Body of pancreas (tissue), 4 donors: Measurements from ENCODE around the gene XPR1. TPM values are rescaled to one million over a fixed set of nuclear protein-coding genes. Genes with fewer than 3 reads are reported as not detected.

ENCODE experiments used
- ATAC-seq: fragments of 150-250 bp; one replicate; pipeline ENCODE4 v1.9.1; 2016
- DNase-seq, 4 donors: peaks; one replicate each; pipeline ENCODE4 v3.0.0-alpha.2; 2019
- H3K27ac ChIP-seq, 4 donors: fragments of 200-600 bp; sonication (generic); 1 replicate in 3 of 4; 2 replicates in 1 of 4; pipeline versions ENCODE4 v1.5.1 to v1.6.1; 2016 to 2019; ENCODE audit warnings: mild to moderate bottlenecking in 1 of 4, mixed read lengths in 1 of 4, moderate library complexity in 1 of 4
- H3K27me3 ChIP-seq, 2 donors: fragments of 200-600 bp; sonication (generic); one replicate each; pipeline ENCODE4 v1.6.0; 2016; ENCODE audit warnings: mild to moderate bottlenecking in 1 of 2
- H3K36me3 ChIP-seq, 2 donors: fragments of 200-600 bp; sonication (generic); replicated peaks in 1 of 2; 2 replicates each; pipeline ENCODE4 v1.5.1; 2016; ENCODE audit warnings: low read depth in 2 of 2; ENCODE audit not compliant: insufficient read depth in 1 of 2
- H3K4me1 ChIP-seq: fragments of 200-600 bp; sonication (generic); one replicate; pipeline ENCODE4 v1.6.0; 2016
- H3K4me3 ChIP-seq, 2 donors: fragments of 200-600 bp; sonication (generic); 1 replicate in 1 of 2; 2 replicates in 1 of 2; pipeline ENCODE4 v1.5.1; 2016 to 2019
- H3K9me3 ChIP-seq, 3 donors: fragments of 200-600 bp; sonication (generic); 1 replicate in 2 of 3; 2 replicates in 1 of 3; pipeline ENCODE4 v1.5.1; 2016
- POLR2A ChIP-seq, 3 donors: fragments of 450-650 bp; IDR thresholded peaks; one replicate each; pipeline ENCODE4 v1.6.1; 2016; ENCODE audit warnings: antibody characterized with exemption in 3 of 3, mild to moderate bottlenecking in 2 of 3
- WGBS, 2 donors: methylation state at CpG; one replicate each; pipeline ENCODE4 v1.1.5; 2017; 5-methylcytosine and 5-hydroxymethylcytosine counted together
- intact Hi-C: fragments of 100-400 bp; cut with DNase I; formaldehyde crosslinking; loops from one replicate; pipeline ENCODE4 v1.15.1; 2023
- total RNA-seq, 2 donors: library from RNA; depleted of rRNA; stranded (reverse); fragments of >200 nt; gene quantifications; one replicate each; pipeline ENCODE4 v1.1.0, GENCODE V29; 2016
- TF ChIP-seq, protein P1 (sequence below), 7 experiments: fragments of 450-650 bp in 4 of 7; fragments of 200-600 bp in 3 of 7; sonication (generic) in 3 of 7; IDR thresholded peaks; one replicate each; pipeline ENCODE4 v1.5.1; 2016 to 2019; ENCODE audit warnings: antibody characterized with exemption in 7 of 7

Gene XPR1
- total RNA-seq, 2 donors from 2014 or later, result 11.5 to 13.0 TPM

- Histone ChIP-seq H3K36me3 (no peaks in the 10 kb centered on the region), H3K27ac (no peak overlapping the region), H3K4me3 (no peak overlapping the region), H3K4me1 (peaks cover 4% of the 10 kb centered on the region), H3K9me3 (no peaks in the 10 kb centered on the region), H3K27me3 (no peaks in the 10 kb centered on the region)
- intact Hi-C loops, result no loop called here
- DNase-seq, result no peak
- TF ChIP-seq, protein P1, sequence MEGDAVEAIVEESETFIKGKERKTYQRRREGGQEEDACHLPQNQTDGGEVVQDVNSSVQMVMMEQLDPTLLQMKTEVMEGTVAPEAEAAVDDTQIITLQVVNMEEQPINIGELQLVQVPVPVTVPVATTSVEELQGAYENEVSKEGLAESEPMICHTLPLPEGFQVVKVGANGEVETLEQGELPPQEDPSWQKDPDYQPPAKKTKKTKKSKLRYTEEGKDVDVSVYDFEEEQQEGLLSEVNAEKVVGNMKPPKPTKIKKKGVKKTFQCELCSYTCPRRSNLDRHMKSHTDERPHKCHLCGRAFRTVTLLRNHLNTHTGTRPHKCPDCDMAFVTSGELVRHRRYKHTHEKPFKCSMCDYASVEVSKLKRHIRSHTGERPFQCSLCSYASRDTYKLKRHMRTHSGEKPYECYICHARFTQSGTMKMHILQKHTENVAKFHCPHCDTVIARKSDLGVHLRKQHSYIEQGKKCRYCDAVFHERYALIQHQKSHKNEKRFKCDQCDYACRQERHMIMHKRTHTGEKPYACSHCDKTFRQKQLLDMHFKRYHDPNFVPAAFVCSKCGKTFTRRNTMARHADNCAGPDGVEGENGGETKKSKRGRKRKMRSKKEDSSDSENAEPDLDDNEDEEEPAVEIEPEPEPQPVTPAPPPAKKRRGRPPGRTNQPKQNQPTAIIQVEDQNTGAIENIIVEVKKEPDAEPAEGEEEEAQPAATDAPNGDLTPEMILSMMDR (IDR thresholded peaks at IDR 0.05), result no peak
- TF ChIP-seq POLR2A (IDR thresholded peaks at IDR 0.05), result no peak
- WGBS, 2 donors, result 80 to 83% methylated on average over 2 of the region's 2 CpGs
- no peak for ATAC-seq
Observed at GRCh38 chr1:180765151-180765550, 133.3 kb downstream of the XPR1 start.

- no peaks in the 10 kb centered on the region for H3K36me3 ChIP-seq
- ATAC-seq, result no peak
- TF ChIP-seq POLR2A (IDR thresholded peaks at IDR 0.05), result no peak
- TF ChIP-seq, protein P1 (IDR thresholded peaks at IDR 0.05), result no peak
- peaks cover 4% of the 10 kb centered on the region for H3K4me1 ChIP-seq
- no peak overlapping the region for H3K27ac ChIP-seq
- intact Hi-C loops, result no loop called here
- no peak for DNase-seq
- no peaks in the 10 kb centered on the region for H3K9me3 ChIP-seq
- H3K4me3 ChIP-seq, result no peak overlapping the region
- no peaks in the 10 kb centered on the region for H3K27me3 ChIP-seq
Observed at GRCh38 chr1:180769889-180770288, 138.1 kb downstream of the XPR1 start.

DNA sequence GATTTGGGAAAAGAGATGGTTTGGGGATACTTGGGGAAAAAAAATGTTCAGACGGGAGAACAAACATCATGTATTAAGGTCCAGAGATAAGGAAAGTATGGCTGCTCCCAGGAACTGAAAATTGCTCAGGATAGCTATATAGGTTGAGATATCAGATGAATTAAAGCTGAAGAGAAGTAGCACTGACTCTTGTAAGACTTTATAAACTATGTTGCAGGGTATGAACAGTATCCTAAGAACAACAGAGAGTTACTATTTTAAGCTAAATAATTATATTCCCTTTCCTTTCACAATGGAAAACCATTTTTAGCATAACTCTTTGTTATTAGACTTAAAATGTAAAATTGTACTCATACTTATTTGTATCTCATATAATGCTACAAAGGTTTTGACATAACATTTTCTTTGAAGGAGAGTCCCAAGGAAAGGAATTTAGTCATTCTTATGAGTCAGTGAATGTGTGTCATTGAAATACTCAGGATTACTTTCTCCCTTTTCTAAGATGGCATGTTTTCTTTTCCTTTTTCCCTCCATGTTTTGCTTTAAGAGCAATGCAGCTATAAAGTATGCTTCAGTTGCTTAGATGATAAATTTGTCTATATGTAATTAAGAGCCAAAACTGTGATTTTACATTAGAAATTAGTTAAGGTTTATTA, 141.5 kb downstream of the XPR1 start:
- no peak for TF ChIP-seq POLR2A (IDR thresholded peaks at IDR 0.05)
- TF ChIP-seq, protein P1 (IDR thresholded peaks at IDR 0.05), result no peak

DNA sequence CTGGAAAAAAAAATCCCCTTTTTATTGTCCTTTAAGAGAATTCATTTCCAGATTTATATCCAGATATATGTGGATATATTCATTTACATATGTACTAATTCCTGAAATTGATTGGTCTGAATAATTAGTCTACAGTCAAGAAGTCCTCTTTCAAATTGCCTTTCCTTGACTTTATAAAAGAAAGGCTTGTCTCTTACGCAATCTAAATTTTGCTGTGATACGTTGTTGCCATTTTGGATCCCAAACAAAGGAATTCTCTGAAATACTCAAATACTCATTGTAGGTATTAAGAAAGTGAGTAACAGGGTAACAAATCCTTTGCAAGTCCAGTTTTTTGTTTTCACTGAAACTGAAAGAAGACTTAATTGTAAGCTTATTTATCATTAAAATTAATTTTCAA, 144.0 kb downstream of the XPR1 start:
- no peak overlapping the region for H3K27ac ChIP-seq
- WGBS, 2 donors, result 94 to 97% methylated on average over 2 of the region's 2 CpGs
- ATAC-seq (no peak), DNase-seq (no peak)
- no peaks in the 10 kb centered on the region for H3K27me3 ChIP-seq
- TF ChIP-seq, protein P1 (IDR thresholded peaks at IDR 0.05), result no peak
- no peak for TF ChIP-seq POLR2A (IDR thresholded peaks at IDR 0.05)
- no peak overlapping the region for H3K4me3 ChIP-seq
- no peaks in the 10 kb centered on the region for H3K9me3 ChIP-seq
- intact Hi-C loops, result no loop called here
- no peaks in the 10 kb centered on the region for H3K36me3 ChIP-seq
- peaks cover 19% of the 10 kb centered on the region for H3K4me1 ChIP-seq

More for the DNA sequence above, 141.5 kb downstream of the XPR1 start:
- intact Hi-C loops, result no loop called here
- WGBS, 2 donors, result 54 to 79% methylated on average over 1 of the region's 1 CpG
- H3K4me3 ChIP-seq, result no peak overlapping the region
- ATAC-seq, result no peak
- H3K27ac ChIP-seq, result no peak overlapping the region
- H3K27me3 ChIP-seq, result no peaks in the 10 kb centered on the region
- H3K9me3 ChIP-seq, result no peaks in the 10 kb centered on the region
- no peak for DNase-seq
- H3K36me3 ChIP-seq, result no peaks in the 10 kb centered on the region
- peaks cover 18% of the 10 kb centered on the region for H3K4me1 ChIP-seq

GRCh38 chr1:180777072-180777689, 145.4 kb downstream of the XPR1 start:
- TF ChIP-seq, protein P1 (IDR thresholded peaks at IDR 0.05), result no peak
- no peak for TF ChIP-seq POLR2A (IDR thresholded peaks at IDR 0.05)
- no peak overlapping the region for H3K27ac ChIP-seq
- H3K36me3 ChIP-seq, result no peaks in the 10 kb centered on the region
- H3K9me3 ChIP-seq, result no peaks in the 10 kb centered on the region
- peaks cover 19% of the 10 kb centered on the region for H3K4me1 ChIP-seq
- intact Hi-C loops, result no loop called here
- 39 to 55% methylated on average over 4 of the region's 4 CpGs for WGBS, 2 donors
- H3K4me3 ChIP-seq, result no peak overlapping the region
- peak; percentile 59 for ATAC-seq
- DNase-seq, result no peak
- no peaks in the 10 kb centered on the region for H3K27me3 ChIP-seq
